T-helper 1 cell treated with Interleukin-12 subunit alpha and Interleukin-12 subunit beta and Interleukin-4 antibody, amounts not matched to agents 30 μg/mL and 1 μg/mL, for 36 hours (primary cell): Measurements from ENCODE around the gene NKD1.

Source experiments
- H3K27ac Mint-ChIP-seq: one replicate; pipeline ENCODE4 v1.8.0; 2021; ENCODE audit warnings: mild to moderate bottlenecking, mixed read lengths
- H3K27me3 Mint-ChIP-seq: one replicate; pipeline ENCODE4 v1.8.0; 2021; ENCODE audit warnings: low read depth, mixed read lengths
- H3K36me3 Mint-ChIP-seq: one replicate; pipeline ENCODE4 v1.8.0; 2021; ENCODE audit warnings: low read depth, mixed read lengths
- H3K4me1 Mint-ChIP-seq: one replicate; pipeline ENCODE4 v1.8.0; 2021; ENCODE audit warnings: low read depth, mixed read lengths
- H3K4me3 Mint-ChIP-seq: one replicate; pipeline ENCODE4 v1.8.0; 2021; ENCODE audit warnings: mild to moderate bottlenecking, moderate library complexity, mixed read lengths
- H3K9me3 Mint-ChIP-seq: one replicate; pipeline ENCODE4 v1.8.0; 2021; ENCODE audit warnings: mixed read lengths

Gene NKD1

DNA sequence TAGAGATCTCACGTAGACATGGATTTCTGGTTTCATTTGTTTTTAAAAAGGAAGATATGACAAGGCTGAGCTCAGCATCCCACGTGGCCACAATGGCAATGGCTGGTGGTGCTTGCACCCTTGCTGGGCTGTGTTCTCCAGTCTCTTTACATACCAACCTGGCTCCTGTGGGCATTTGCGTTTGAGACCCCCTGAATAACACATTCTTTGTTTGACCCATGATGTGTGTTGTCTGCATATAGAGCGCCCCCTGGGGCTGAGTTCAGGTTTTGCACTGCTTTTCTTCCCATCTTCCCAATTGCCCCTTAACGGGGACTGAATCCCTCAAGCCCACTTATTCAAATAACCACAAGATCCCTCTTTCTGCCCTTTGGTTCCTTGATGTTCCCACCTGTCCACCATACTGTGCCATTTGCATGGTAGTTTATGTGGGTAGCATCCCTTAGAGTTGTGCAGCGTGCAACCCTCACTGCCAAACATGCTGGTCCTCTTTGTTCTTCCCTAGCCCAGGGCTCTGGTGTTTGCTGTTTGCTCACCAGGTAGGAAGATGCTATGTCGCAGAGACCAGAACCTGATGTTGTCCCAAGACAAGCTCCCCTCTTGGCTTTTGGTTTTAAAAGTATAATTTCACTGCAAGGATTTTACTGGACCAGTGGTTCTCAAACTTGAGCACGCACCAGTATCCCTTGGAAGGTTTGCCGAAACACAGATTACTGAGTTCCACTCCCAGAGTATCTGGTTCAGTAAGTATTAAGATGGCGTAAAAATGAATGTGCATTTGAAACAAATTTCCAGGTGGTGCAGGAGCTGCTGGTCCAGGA, 38.5 kb upstream of the NKD1 start:
- H3K27me3 Mint-ChIP-seq: peaks cover 10% of the 10 kb centered on the region
- H3K4me3 Mint-ChIP-seq: no peak overlapping the region
- H3K27ac Mint-ChIP-seq: no peak overlapping the region
- no peaks in the 10 kb centered on the region for H3K9me3 Mint-ChIP-seq
- peaks cover 4% of the 10 kb centered on the region for H3K4me1 Mint-ChIP-seq
- H3K36me3 Mint-ChIP-seq: no peaks in the 10 kb centered on the region

DNA sequence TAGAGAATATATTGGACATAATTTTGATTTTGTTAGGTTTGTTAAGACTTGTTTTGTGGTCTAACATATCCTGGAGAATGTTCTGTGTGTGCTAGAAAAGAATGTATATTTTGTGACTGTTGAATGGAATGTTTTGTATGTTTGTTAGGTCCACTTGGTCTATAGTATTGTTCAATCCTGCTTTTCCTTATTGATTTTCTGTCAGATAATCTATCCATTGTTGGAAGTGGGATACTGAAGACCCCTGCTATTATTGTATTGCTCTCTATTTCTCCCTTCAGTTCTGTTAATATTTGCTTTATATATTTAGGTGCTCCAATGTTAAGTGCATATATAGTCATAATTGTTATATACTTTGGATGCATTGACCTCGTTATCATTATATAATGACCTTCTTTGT, 33.0 kb upstream of the NKD1 start:
- H3K27ac Mint-ChIP-seq: no peak overlapping the region
- H3K36me3 Mint-ChIP-seq: peaks cover 2% of the 10 kb centered on the region
- peaks cover 10% of the 10 kb centered on the region for H3K9me3 Mint-ChIP-seq
- no peaks in the 10 kb centered on the region for H3K4me1 Mint-ChIP-seq
- H3K4me3 Mint-ChIP-seq: no peak overlapping the region
- peaks cover 8% of the 10 kb centered on the region for H3K27me3 Mint-ChIP-seq

DNA sequence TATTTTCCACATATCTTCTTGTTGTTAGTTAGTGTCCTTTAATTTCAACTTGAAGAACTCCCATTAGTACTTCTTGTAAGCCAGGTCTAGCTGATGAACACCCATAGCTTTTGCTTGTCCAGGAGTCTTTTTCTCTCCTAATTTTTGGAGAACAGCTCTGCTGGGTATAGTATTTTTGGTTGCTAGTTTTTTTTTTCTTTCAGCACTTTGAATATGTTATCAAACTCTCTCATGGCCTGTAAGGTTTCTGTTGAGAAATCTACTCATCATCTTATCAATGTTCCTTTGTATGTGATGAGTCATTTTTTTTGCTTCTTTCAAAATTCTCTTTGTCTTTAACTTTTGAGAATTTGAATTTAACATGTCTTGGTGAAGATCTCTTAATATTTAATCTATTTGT, 31.8 kb upstream of the NKD1 start:
- H3K27me3 Mint-ChIP-seq: peaks cover 15% of the 10 kb centered on the region
- peaks cover 10% of the 10 kb centered on the region for H3K9me3 Mint-ChIP-seq
- no peak overlapping the region for H3K27ac Mint-ChIP-seq
- no peaks in the 10 kb centered on the region for H3K4me1 Mint-ChIP-seq
- peaks cover 2% of the 10 kb centered on the region for H3K36me3 Mint-ChIP-seq
- H3K4me3 Mint-ChIP-seq: no peak overlapping the region

DNA sequence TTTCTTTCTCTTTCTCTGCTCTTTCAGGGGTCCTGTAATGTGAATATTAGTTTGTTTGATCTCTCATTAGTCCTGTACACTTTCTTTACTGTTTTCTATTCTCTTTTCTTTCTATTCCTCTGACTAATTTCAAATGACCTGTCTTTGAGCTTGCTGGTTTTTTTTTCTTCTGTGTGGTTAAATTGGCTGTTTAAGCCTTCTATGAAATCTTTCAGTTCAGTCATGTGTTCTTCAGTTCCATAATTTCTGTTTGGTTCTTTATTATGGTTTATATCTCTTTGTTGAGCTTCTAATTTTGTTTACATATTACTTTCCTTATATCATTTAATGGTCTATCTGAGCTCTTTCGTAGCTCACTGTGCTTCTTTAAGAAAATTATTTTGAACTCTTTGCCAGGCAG, 31.3 kb upstream of the NKD1 start:
- Mint-ChIP-seq H3K4me1 (no peaks in the 10 kb centered on the region), H3K27ac (no peak overlapping the region), H3K27me3 (peaks cover 12% of the 10 kb centered on the region), H3K9me3 (peaks cover 10% of the 10 kb centered on the region), H3K4me3 (no peak overlapping the region), H3K36me3 (peaks cover 2% of the 10 kb centered on the region)

DNA sequence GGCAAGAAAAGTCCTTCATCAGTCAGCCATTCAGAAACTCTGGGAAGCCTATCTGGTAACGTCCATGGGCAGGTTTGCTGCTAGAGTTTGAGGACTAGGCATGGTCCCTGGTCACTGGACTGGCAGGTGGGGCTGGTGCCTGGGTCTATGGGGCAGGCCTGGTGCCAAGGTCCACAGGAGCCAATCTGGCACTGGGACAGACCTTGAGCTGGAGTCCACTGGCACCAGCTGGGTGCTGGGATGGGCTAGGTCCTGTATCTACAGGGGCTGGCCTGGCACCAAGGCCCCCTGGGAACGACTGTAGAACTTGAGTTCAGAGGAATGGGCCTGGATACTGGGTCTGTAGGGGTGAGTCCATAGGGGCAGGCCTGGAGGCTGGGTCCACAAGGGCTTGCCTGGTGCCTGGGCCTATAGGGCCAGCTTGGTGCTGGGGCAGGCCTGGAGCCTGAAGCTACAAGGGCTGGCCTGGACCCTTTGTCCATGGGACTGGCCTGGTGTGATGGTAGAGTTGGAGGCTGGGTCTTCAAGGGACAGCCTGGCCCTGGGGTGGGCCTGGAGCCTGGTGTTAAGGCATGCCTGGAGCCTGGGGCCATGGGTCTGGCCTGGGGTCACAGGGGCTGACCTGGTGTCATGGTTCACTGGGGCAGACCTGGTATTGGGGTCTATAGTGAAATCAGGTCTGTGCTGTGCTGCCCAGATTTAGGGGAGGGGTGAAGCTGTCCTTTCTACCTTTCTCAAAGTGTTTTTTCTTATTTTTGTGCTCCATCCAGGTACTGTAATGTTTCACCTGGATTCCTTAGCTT, 30.5 kb upstream of the NKD1 start:
- peaks cover 2% of the 10 kb centered on the region for H3K36me3 Mint-ChIP-seq
- peaks cover 10% of the 10 kb centered on the region for H3K9me3 Mint-ChIP-seq
- no peaks in the 10 kb centered on the region for H3K4me1 Mint-ChIP-seq
- H3K27ac Mint-ChIP-seq: no peak overlapping the region
- H3K4me3 Mint-ChIP-seq: no peak overlapping the region
- H3K27me3 Mint-ChIP-seq: peaks cover 8% of the 10 kb centered on the region

DNA sequence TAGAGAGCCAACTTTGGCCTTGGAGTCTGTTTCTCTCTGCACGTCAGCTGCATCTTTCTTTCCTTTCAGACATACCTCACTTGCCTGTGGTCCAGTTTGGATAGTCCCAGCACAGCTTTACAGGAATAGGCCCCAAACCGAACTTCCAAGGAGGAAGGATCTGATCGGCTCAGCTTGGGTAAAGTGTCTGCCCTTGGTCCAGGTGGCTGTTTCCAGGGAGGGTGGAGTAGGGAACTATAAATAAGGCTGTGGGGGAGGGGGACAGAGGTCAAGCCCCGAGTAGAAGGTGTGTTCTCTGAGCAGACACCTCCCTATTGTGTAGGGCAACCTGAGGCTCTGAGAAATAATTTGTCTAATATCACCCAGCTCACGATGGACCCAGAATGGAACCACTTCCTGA, 29.2 kb upstream of the NKD1 start:
- Mint-ChIP-seq H3K4me3 (no peak overlapping the region), H3K9me3 (peaks cover 10% of the 10 kb centered on the region), H3K27me3 (peaks cover 8% of the 10 kb centered on the region), H3K4me1 (no peaks in the 10 kb centered on the region), H3K36me3 (peaks cover 2% of the 10 kb centered on the region), H3K27ac (no peak overlapping the region)

DNA sequence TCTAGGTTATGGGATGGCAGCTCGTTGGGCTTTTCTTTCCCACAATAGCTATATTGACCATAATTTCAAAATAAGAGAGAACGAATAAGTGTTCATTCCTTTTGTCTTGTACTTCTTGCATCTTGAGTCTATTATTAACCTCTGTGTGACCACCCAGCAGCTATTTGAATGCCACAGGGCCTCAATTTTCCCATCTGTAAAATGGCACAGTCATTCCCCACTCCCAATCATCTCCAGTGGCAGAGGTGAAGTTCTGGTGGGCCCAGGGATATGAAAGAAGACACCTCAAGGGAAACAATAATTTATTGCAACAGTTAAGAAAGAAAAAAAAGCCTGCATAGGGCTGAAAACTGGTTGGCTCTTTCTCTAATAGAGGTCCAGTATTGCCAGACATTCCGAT, 28.6 kb upstream of the NKD1 start:
- no peak overlapping the region for H3K27ac Mint-ChIP-seq
- H3K4me1 Mint-ChIP-seq: no peaks in the 10 kb centered on the region
- H3K27me3 Mint-ChIP-seq: peaks cover 8% of the 10 kb centered on the region
- no peak overlapping the region for H3K4me3 Mint-ChIP-seq
- peaks cover 2% of the 10 kb centered on the region for H3K36me3 Mint-ChIP-seq
- H3K9me3 Mint-ChIP-seq: peaks cover 10% of the 10 kb centered on the region

DNA sequence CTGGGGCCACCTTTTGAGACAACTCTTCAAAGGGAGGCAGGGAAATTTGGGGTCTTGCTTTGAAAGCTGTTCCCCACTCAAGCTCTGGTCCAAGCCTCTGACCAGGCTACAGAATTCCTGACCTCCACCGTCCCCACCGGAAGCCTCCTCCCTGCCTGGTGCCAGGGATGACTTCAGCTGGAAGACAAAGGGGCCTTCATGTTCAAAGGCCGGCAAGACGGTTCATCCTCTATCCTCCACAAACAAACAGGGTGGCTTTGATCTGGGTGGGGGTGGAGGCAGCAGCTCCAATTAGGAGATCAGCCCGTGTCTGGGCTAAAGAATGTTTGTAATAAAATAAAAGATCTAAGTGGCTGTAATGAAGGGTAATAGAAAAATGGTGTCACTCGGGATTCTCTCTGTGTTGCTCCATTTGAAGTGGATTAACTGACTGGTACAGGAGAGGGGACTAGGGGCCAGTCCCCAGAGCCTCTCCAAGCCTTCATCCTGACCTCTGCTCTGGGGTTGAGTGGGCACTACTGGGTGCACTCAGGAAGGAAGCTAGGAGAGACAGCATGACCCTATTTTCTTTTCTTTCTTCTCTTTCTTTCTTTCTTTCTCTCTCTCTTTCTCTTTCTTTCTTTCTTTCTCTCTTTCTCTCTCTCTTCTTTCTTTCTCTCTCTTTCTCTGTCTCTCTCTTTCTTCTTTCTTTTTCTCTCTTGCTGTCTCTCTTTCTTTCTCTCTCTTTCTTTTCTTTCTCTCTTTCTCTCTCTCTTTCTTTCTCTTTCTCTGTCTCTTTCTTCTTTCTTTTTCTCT, 27.5 kb upstream of the NKD1 start:
- H3K27me3 Mint-ChIP-seq: peaks cover 8% of the 10 kb centered on the region
- H3K36me3 Mint-ChIP-seq: peaks cover 2% of the 10 kb centered on the region
- no peak overlapping the region for H3K4me3 Mint-ChIP-seq
- peaks cover 10% of the 10 kb centered on the region for H3K9me3 Mint-ChIP-seq
- H3K4me1 Mint-ChIP-seq: no peaks in the 10 kb centered on the region
- no peak overlapping the region for H3K27ac Mint-ChIP-seq

DNA sequence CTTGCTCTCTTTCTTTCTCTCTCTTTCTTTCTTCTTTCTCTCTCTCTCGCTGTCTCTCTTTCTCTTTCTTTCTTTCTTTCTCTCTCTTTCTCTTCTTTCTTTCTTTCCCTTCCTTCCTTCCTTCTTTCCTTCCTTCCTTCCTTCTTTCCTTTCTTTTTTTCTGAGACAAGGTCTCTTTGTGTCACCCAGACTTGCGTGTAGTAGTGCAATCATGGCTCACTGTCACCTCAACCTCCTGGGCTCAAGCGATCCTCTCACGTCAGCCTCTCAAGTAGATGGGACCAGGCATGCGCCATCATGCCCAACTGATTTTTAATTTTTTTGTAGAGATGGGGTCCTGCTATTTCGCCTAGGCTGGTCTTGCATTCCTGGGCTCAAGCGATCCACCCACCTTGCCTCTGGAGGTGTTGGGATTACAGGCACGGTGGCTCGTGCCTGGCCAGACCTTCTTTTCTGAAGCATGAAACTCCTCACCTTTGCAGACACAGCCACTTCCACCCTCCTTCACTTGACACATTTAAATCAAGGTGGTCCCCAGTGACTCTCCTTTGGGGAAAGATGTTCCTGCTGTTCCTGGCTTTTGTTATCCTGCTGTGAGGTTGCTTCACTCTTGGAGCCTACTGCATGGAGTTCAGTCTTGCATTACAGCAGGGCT, 26.8 kb upstream of the NKD1 start:
- Mint-ChIP-seq H3K27ac (no peak overlapping the region), H3K9me3 (peaks cover 9% of the 10 kb centered on the region), H3K4me3 (no peak overlapping the region), H3K4me1 (no peaks in the 10 kb centered on the region), H3K36me3 (peaks cover 2% of the 10 kb centered on the region), H3K27me3 (peaks cover 8% of the 10 kb centered on the region)

DNA sequence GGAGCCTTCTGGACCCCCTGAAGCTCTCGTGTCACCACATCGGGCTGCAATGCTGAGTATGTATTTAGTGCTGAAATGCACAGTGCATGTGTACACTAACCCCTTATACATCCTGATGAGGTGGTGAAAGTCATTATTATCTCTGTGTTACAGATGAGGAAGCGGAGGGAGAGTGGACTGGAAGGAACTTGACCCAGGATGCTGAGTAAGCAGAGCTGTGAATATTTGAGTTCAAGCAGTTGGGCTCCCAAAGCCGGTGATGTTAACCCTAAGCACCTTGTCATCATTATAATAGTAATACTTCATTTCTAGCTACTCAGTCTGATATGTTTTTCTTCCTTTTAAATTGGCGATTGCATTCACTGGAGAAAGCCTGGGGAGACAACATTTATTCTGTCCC, 25.9 kb upstream of the NKD1 start:
- Mint-ChIP-seq H3K4me3 (no peak overlapping the region), H3K36me3 (no peaks in the 10 kb centered on the region), H3K27me3 (peaks cover 8% of the 10 kb centered on the region)

DNA sequence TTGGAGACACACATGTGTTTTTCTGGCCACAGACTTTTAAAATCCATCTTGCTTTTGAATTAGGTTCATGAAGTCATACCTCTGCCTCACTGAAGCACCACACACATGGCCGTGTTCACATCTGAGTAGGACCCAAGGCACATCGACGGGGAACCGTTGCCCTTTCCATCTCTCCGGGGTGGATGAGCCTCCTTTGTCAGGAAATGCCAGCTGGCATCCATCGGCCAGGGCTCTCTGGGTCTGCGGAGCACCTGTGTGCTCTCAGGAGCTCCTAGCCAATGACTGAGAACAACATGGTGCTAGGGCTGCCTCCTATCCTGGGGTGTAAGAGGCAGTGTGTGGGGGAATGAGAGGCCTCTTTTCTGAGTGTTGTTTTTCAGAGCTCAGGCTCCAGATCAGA, 24.5 kb upstream of the NKD1 start:
- peaks cover 8% of the 10 kb centered on the region for H3K27me3 Mint-ChIP-seq
- no peak overlapping the region for H3K27ac Mint-ChIP-seq
- no peaks in the 10 kb centered on the region for H3K4me1 Mint-ChIP-seq
- peaks cover 5% of the 10 kb centered on the region for H3K9me3 Mint-ChIP-seq
- no peaks in the 10 kb centered on the region for H3K36me3 Mint-ChIP-seq
- H3K4me3 Mint-ChIP-seq: no peak overlapping the region

More for the DNA sequence above, 25.9 kb upstream of the NKD1 start:
- no peaks in the 10 kb centered on the region for H3K4me1 Mint-ChIP-seq
- no peaks in the 10 kb centered on the region for H3K9me3 Mint-ChIP-seq
- H3K27ac Mint-ChIP-seq: no peak overlapping the region

DNA sequence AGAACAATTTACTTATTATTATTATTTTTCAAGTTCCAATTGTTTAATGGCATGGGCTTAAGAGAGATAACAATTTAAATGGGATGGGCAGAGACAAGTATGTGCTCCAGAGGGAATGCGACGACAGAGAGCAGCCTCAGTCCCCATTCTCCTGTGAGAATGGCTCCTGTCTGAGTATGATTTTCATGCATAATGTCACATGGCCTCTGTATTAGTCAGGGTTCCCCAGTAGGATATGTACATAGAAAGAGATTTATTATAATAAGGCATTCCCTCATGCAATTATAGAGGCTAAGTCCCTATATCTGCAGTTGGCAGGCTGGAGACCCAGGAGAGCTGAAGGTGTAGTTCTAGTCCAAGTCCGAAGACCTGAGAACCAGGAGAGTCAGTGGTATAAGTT, 22.9 kb upstream of the NKD1 start:
- H3K9me3 Mint-ChIP-seq: peaks cover 19% of the 10 kb centered on the region
- no peaks in the 10 kb centered on the region for H3K4me1 Mint-ChIP-seq
- no peaks in the 10 kb centered on the region for H3K36me3 Mint-ChIP-seq
- H3K4me3 Mint-ChIP-seq: no peak overlapping the region
- no peak overlapping the region for H3K27ac Mint-ChIP-seq
- H3K27me3 Mint-ChIP-seq: peaks cover 13% of the 10 kb centered on the region

DNA sequence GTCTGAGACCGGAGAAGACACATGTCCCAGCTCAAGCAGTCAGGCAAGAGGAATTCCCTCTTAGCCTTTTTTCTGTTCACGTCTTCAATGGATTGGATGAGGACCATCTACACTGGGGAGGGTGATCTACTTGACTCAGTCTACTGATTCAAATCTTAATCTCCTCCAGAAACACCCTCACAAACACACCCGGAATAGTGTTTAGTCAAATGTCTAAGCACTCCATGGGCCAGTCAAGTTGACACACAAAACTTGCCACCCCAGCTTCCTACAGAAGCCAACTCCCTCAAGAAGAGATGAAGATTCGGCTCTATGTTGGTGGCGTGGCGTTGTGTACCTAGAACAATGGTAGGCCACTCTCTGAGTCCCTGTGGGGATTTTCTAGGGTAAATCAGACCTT, 22.5 kb upstream of the NKD1 start:
- Mint-ChIP-seq H3K27ac (no peak overlapping the region), H3K9me3 (peaks cover 21% of the 10 kb centered on the region), H3K4me3 (no peak overlapping the region), H3K4me1 (no peaks in the 10 kb centered on the region), H3K36me3 (no peaks in the 10 kb centered on the region), H3K27me3 (peaks cover 13% of the 10 kb centered on the region)

DNA sequence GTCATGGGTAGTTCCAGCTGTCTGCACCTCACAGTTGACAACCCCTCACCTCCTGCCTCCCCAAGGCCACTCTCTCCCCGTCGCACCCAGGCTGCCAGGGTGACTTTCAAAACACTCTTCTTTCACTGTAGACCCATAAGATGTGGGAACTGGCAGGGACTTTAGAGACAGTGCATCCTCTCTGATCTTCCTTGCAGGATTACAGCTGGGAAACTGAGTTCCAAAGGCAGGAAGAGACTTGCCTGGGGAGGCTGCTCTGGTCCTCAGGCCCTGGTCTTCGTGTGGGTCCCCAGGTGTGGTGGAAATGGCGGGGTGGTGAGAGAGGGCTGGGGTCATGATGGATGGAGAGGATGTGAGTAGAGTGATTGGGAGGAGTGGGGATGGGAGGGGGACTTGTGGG, 21.9 kb upstream of the NKD1 start:
- peaks cover 21% of the 10 kb centered on the region for H3K9me3 Mint-ChIP-seq
- no peaks in the 10 kb centered on the region for H3K36me3 Mint-ChIP-seq
- H3K27me3 Mint-ChIP-seq: peaks cover 8% of the 10 kb centered on the region
- no peak overlapping the region for H3K27ac Mint-ChIP-seq
- no peaks in the 10 kb centered on the region for H3K4me1 Mint-ChIP-seq
- no peak overlapping the region for H3K4me3 Mint-ChIP-seq
